Chondrocyte (in vitro differentiated cells): Measurements from ENCODE around the gene MDH2. TPM values are rescaled to one million over a fixed set of nuclear protein-coding genes. Genes with fewer than 3 reads are reported as not detected.

Source experiments
- DNase-seq: peaks from one replicate; pipeline ENCODE4 v3.0.0; 2021; ENCODE audit warnings: mixed read lengths, low spot score
- H3K27ac Mint-ChIP-seq: one replicate; pipeline ENCODE4 v1.8.0; 2021; ENCODE audit warnings: mild to moderate bottlenecking, moderate library complexity, mixed read lengths; ENCODE audit not compliant: unreplicated experiment
- H3K27me3 Mint-ChIP-seq: 2 replicates; pipeline ENCODE4 v1.8.0; 2021; ENCODE audit warnings: low read depth, mixed read lengths
- H3K36me3 Mint-ChIP-seq: 2 replicates; pipeline ENCODE4 v1.8.0; 2021; ENCODE audit warnings: low read depth, mixed read lengths
- H3K4me1 Mint-ChIP-seq: 2 replicates; pipeline ENCODE4 v1.8.0; 2021; ENCODE audit warnings: low read depth, mild to moderate bottlenecking, mixed read lengths
- H3K4me3 Mint-ChIP-seq: one replicate; pipeline ENCODE4 v1.8.0; 2021; ENCODE audit warnings: mild to moderate bottlenecking, moderate library complexity, mixed read lengths; ENCODE audit not compliant: unreplicated experiment
- H3K9me3 Mint-ChIP-seq: 2 replicates; pipeline ENCODE4 v1.8.0; 2021; ENCODE audit warnings: low read depth, mixed read lengths
- total RNA-seq: library from RNA; stranded (reverse); gene quantifications from 3 replicates; pipeline ENCODE4 v1.2.1, GENCODE V29; 2021
- TF ChIP-seq, protein P1 (sequence below): fragments of 200-600 bp; sonication (generic); IDR thresholded peaks from 2 replicates; pipeline ENCODE4 v1.5.0; 2021; ENCODE audit warnings: antibody characterized with exemption, mild to moderate bottlenecking, moderate library complexity

Gene MDH2
- total RNA-seq, 1 donor from 2014 or later, result 119 TPM

DNA sequence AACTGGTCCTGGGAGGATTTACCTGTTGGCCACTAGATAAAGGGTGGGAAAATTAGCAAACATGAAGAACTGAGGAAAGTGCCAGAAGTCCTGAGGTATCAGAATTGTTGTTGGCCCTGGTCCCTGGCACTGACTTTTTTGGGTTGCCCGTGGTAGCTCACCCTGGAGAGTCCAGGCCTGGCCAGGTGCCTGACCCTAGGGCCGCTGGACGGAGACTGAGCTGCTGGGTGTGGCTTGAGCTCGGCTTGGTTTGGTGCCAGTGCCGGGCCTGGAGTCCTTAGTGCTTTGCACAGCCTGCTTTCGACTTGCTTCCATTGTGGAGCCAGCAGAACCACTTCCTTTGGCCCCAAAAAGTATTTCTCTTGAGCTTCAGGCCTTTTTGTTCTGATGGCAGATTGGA lies 12.9 kb downstream of the MDH2 start:
- TF ChIP-seq, protein P1, sequence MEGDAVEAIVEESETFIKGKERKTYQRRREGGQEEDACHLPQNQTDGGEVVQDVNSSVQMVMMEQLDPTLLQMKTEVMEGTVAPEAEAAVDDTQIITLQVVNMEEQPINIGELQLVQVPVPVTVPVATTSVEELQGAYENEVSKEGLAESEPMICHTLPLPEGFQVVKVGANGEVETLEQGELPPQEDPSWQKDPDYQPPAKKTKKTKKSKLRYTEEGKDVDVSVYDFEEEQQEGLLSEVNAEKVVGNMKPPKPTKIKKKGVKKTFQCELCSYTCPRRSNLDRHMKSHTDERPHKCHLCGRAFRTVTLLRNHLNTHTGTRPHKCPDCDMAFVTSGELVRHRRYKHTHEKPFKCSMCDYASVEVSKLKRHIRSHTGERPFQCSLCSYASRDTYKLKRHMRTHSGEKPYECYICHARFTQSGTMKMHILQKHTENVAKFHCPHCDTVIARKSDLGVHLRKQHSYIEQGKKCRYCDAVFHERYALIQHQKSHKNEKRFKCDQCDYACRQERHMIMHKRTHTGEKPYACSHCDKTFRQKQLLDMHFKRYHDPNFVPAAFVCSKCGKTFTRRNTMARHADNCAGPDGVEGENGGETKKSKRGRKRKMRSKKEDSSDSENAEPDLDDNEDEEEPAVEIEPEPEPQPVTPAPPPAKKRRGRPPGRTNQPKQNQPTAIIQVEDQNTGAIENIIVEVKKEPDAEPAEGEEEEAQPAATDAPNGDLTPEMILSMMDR, result no peak
- peaks cover 51% of the 10 kb centered on the region for H3K36me3 Mint-ChIP-seq
- no peaks in the 10 kb centered on the region for H3K4me1 Mint-ChIP-seq
- no peaks in the 10 kb centered on the region for H3K9me3 Mint-ChIP-seq
- no peaks in the 10 kb centered on the region for H3K27me3 Mint-ChIP-seq
- H3K27ac Mint-ChIP-seq, result no peak overlapping the region
- H3K4me3 Mint-ChIP-seq, result no peak overlapping the region
- DNase-seq, result no peak

DNA sequence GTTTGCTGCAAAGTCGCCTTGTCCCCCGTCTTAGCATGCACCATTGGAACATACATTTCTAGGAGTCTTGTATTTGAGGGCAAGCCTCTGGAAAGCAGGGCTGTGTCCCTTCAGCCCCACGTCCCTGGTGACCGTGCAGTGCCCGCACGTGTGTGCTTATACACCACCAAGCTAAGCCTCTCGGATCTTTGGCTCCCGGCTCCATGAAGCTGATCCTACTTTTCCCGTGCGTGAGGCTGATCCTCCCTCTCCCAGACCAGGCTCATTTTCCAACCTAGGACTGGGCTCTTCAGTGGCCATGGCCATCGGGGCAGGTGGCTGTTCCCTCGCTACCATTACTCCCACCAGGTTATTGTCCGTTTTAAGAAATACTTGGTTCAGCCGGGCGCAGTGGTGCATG lies 14.3 kb downstream of the MDH2 start:
- Mint-ChIP-seq H3K27ac (no peak overlapping the region), H3K4me3 (no peak overlapping the region), H3K9me3 (no peaks in the 10 kb centered on the region), H3K36me3 (peaks cover 59% of the 10 kb centered on the region), H3K27me3 (no peaks in the 10 kb centered on the region), H3K4me1 (peaks cover 4% of the 10 kb centered on the region)
- TF ChIP-seq, protein P1, result no peak
- DNase-seq, result no peak

DNA sequence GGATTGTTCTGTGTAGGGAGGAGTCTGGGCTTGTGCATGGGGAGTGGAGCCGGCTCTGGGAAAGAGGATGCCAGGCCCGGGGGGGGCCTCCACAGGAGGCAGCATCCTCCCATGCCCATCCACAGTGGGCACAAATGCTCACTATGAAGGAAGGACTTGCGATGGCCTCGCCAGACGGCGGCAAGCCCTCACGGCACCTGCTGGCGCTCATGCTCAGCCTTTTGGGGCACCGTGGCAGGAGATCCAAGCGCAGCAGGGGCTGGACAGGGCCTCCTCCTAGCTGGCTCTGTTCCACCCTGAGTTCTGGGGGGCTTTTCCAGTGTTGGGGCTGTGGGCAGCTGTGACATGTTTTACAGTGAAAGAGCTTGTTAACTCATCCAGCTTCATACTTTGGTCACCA lies 15.2 kb downstream of the MDH2 start:
- H3K27ac Mint-ChIP-seq, result no peak overlapping the region

DNA sequence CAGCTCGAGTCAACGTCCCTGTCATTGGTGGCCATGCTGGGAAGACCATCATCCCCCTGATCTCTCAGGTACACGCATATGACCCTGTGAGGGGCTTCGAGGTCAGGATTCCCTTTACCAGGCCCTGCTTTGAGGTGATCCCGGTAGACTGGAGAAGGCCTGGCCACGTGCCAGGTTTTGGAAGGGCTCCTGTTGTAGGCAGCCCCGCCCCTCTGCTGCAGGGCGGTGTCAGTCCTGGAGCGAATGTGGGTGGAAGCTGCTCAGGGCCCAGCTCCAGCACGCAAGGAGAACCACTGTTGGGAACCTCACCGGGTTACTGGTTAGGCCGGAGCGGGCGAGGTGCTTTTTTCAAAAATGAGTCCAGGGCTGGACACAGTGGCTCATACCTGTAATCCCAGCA lies 15.6 kb downstream of the MDH2 start:
- TF ChIP-seq, protein P1, result no peak
- Mint-ChIP-seq H3K4me1 (peaks cover 10% of the 10 kb centered on the region), H3K36me3 (peaks cover 51% of the 10 kb centered on the region), H3K9me3 (no peaks in the 10 kb centered on the region), H3K27me3 (no peaks in the 10 kb centered on the region), H3K27ac (no peak overlapping the region), H3K4me3 (no peak overlapping the region)
- DNase-seq, result no peak

More for the DNA sequence above, 15.2 kb downstream of the MDH2 start:
- peaks cover 9% of the 10 kb centered on the region for H3K4me1 Mint-ChIP-seq
- H3K27me3 Mint-ChIP-seq, result no peaks in the 10 kb centered on the region
- H3K9me3 Mint-ChIP-seq, result no peaks in the 10 kb centered on the region
- peaks cover 54% of the 10 kb centered on the region for H3K36me3 Mint-ChIP-seq
- no peak overlapping the region for H3K4me3 Mint-ChIP-seq
- no peak for DNase-seq
- TF ChIP-seq, protein P1, result no peak

DNA sequence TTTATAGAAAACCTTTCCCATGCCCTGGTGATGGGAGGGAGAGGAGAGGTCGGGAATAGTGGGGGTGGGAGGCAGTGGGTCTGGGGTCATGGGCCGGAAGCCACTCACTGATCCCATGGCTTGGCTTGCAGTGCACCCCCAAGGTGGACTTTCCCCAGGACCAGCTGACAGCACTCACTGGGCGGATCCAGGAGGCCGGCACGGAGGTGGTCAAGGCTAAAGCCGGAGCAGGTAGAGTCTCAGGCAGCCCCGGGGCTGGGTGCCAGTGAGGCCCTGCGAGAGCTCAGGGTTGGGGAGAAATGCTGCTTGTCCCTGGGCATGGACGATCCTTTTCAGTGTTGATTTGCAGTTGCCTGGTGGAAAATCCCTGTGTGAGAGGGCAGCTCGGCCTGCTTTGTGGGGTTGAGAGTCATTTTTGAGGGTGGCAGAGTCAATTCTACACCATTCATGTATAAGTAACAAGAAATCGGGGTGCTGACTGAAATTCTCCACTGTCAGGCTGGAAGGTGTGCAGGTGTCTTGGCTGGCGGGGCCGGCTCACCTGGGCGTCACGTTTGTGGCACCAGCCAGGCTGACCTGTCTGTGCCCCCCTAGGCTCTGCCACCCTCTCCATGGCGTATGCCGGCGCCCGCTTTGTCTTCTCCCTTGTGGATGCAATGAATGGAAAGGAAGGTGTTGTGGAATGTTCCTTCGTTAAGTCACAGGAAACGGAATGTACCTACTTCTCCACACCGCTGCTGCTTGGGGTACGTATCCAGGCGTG lies 16.5 kb downstream of the MDH2 start:
- TF ChIP-seq, protein P1, result no peak
- peaks cover 49% of the 10 kb centered on the region for H3K36me3 Mint-ChIP-seq
- H3K27ac Mint-ChIP-seq, result no peak overlapping the region
- no peaks in the 10 kb centered on the region for H3K27me3 Mint-ChIP-seq
- H3K4me3 Mint-ChIP-seq, result no peak overlapping the region
- DNase-seq, result no peak
- no peaks in the 10 kb centered on the region for H3K9me3 Mint-ChIP-seq
- peaks cover 18% of the 10 kb centered on the region for H3K4me1 Mint-ChIP-seq
